ENCODE results near the gene ATXN1.
"Not testable (repeated sequence)": the region's sequence is repeated elsewhere in the genome, so short reads cannot be mapped to it uniquely, and the experiment has no call there.

The ATXN1 gene

DNA sequence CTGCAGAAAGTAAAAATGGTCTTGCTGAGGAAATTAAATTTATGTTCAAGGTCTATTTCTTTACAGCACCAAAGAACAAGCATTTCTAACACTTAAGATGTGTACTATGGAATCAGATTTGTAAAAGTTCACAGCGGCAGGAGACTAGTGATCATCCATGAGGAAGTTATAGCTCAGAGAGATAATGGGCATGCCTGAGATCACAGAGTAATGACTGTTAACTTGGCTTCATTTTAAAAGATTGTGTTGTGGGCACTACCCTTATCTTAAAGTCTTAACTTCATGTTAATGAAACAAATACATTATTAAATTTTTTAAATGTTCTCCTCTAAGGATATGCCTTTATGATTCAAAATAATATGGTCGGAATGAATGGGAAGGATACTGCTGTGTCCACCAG is 354.3 kb downstream of the ATXN1 start:
- no peak overlapping the region for H3K4me3 ChIP-seq (ENCODE audit: control insufficient read depth, low read depth, low read length)
- TF ChIP-seq CTCF (IDR thresholded peaks at IDR 0.05; ENCODE audit: control insufficient read depth, insufficient read depth, low read depth, low read length, missing control alignments): no peak
- no peak for DNase-seq (ENCODE audit: low read depth)

DNA sequence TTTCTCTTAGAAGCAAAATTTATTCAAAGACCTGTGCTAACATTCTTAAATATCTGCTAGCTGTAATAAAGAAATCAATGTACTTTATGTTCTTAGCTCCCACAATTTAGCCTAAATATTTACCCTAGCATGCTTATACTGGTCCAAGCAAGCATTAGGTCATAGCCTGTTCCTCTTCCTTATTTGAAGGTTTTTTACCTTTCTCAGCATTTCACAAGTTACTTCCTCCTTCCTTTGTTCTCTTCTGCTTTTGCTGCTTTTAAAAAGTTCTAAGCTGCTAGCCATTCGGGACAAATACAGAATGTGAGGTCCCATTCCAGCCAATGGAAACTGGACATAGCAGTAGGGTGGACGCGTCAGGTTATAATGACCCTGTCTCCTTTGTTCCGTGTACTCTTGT is 354.7 kb downstream of the ATXN1 start:
- not testable (repeated sequence) for DNase-seq (ENCODE audit: low read depth); H3K4me3 ChIP-seq (ENCODE audit: control insufficient read depth, low read depth, low read length)

- TF ChIP-seq CTCF (IDR thresholded peaks at IDR 0.05; ENCODE audit: control insufficient read depth, insufficient read depth, low read depth, low read length, missing control alignments): no peak
- H3K4me3 ChIP-seq (ENCODE audit: control insufficient read depth, low read depth, low read length): no peak overlapping the region
- DNase-seq (ENCODE audit: low read depth): no peak
Observed at GRCh38 chr6:16405375-16405774, 355.9 kb downstream of the ATXN1 start.

DNA sequence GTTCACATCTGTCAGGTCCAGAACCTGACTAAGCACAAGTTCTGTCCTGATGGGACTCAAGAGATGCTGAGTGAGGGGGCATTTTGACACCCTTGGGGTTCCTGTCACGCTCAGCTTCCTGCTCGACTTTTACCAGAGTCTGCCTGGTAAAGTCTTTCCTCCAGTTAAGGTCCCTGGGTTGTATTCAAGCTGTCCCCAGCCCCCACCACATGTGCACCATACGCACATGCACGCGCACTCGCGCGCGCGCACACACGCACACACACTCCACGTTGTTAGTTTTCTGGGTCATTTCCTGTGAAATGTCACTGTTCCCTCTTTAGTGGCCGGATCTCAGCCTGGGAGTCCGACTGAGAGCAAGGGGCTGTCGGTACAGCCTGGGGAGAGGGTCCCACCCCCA is 356.8 kb downstream of the ATXN1 start:
- H3K4me3 ChIP-seq (ENCODE audit: control insufficient read depth, low read depth, low read length): no peak overlapping the region
- no peak for DNase-seq (ENCODE audit: low read depth)
- TF ChIP-seq CTCF (IDR thresholded peaks at IDR 0.05; ENCODE audit: control insufficient read depth, insufficient read depth, low read depth, low read length, missing control alignments): no peak

GRCh38 chr6:16403831-16404230 is 357.4 kb downstream of the ATXN1 start:
- H3K4me3 ChIP-seq (ENCODE audit: control insufficient read depth, low read depth, low read length): no peak overlapping the region
- no peak for DNase-seq (ENCODE audit: low read depth)
- no peak for TF ChIP-seq CTCF (IDR thresholded peaks at IDR 0.05; ENCODE audit: control insufficient read depth, insufficient read depth, low read depth, low read length, missing control alignments)

GRCh38 chr6:16402581-16402900 is 358.7 kb downstream of the ATXN1 start:
- no peak for DNase-seq (ENCODE audit: low read depth)

GRCh38 chr6:16400248-16400760 is 361.0 kb downstream of the ATXN1 start:
- H3K4me3 ChIP-seq (ENCODE audit: control insufficient read depth, low read depth, low read length): no peak overlapping the region
- TF ChIP-seq CTCF (IDR thresholded peaks at IDR 0.05; ENCODE audit: control insufficient read depth, insufficient read depth, low read depth, low read length, missing control alignments): no peak
- DNase-seq (ENCODE audit: low read depth): no peak

More at GRCh38 chr6:16402581-16402900, 358.7 kb downstream of the ATXN1 start:
- no peak overlapping the region for H3K4me3 ChIP-seq (ENCODE audit: control insufficient read depth, low read depth, low read length)
- no peak for TF ChIP-seq CTCF (IDR thresholded peaks at IDR 0.05; ENCODE audit: control insufficient read depth, insufficient read depth, low read depth, low read length, missing control alignments)

Data from AG09309 (cell line).